HCT116 (cell line): Measurements from ENCODE around the gene ORMDL1. TPM values are rescaled to one million over a fixed set of nuclear protein-coding genes. Genes with fewer than 3 reads are reported as not detected.

Experiments used
- ATAC-seq: fragments of 200-7000 bp; cut with Tn5 transposase; 2 replicates; pipeline ENCODE4 v1.9.1; 2020; ENCODE audit warnings: mild to moderate bottlenecking, moderate library complexity
- BruUV-seq: library from RNA; stranded (reverse); fragments of 400-500 nt; replicated peaks from 2 replicates; lab custom pipeline; 2021; lab: Mats Ljungman, UMichigan
- CTCF ChIA-PET: fragments of 300-600 bp; sonication (Branson Sonifier 250); formaldehyde crosslinking; loops from one replicate; lab custom pipeline; 2021; ENCODE audit warnings: antibody characterized with exemption; lab: Charles Lee
- POLR2A ChIA-PET: fragments of 300-600, 350-600 bp; sonication (Branson Sonifier 250); formaldehyde crosslinking; loops from one replicate; lab custom pipeline; 2021; ENCODE audit warnings: antibody characterized with exemption; lab: Charles Lee
- RAD21 ChIA-PET, 2 experiments: fragments of 300-600 bp; sonication (Branson Sonifier 250); formaldehyde crosslinking; loops; one replicate each; lab custom pipeline; 2023; ENCODE audit warnings: low total read pairs in 2 of 2; ENCODE audit not compliant: uncharacterized antibody in 2 of 2, unreplicated experiment in 2 of 2, low non-redundant PET in 1 of 2; lab: Charles Lee
- DNase-seq: peaks from one replicate; pipeline ENCODE4 v3.0.0-alpha.2; 2010; ENCODE audit warnings: low read depth, low spot score
- H2AFZ ChIP-seq: fragments of 200-600 bp; shearing (Covaris generic), sonication (generic); 2 replicates; pipeline ENCODE4 v1.6.1; 2017; ENCODE audit warnings: low read depth, mixed run types, mixed read lengths, antibody characterized with exemption, low read length; ENCODE audit not compliant: poor library complexity, severe bottlenecking
- H3K27ac ChIP-seq: 2 replicates; pipeline ENCODE4 v1.5.1; 2012; ENCODE audit warnings: low read depth, low read length
- H3K27me3 ChIP-seq: fragments of 200-600 bp; sonication (generic); 2 replicates; pipeline ENCODE4 v1.6.1; 2016; ENCODE audit warnings: mixed run types, low read length, mixed read lengths; ENCODE audit not compliant: insufficient read depth
- H3K36me3 ChIP-seq, 2 experiments: fragments of 200-500 bp in 1 of 2; fragments of 200-600 bp in 1 of 2; sonication (Bioruptor generic) in 1 of 2; sonication (generic) in 1 of 2; 2 replicates each; pipeline versions ENCODE4 v1.5.1 to v1.6.1; 2014 to 2016; ENCODE audit warnings: low read length in 2 of 2, inconsistent platforms in 1 of 2, mixed read lengths in 1 of 2, mixed run types in 1 of 2; ENCODE audit not compliant: insufficient read depth in 2 of 2, control insufficient read depth in 1 of 2
- H3K4me1 ChIP-seq, 2 experiments: fragments of 200-600 bp in 1 of 2; sonication (generic) in 1 of 2; 2 replicates each; pipeline versions ENCODE4 v1.5.1 to v1.6.1; 2012 to 2017; ENCODE audit warnings: low read length in 2 of 2, inconsistent platforms in 1 of 2, mild to moderate bottlenecking in 1 of 2, mixed read lengths in 1 of 2, mixed run types in 1 of 2, moderate library complexity in 1 of 2; ENCODE audit not compliant: insufficient read depth in 2 of 2, control insufficient read depth in 1 of 2
- H3K4me2 ChIP-seq: fragments of 200-600 bp; sonication (generic); 2 replicates; pipeline ENCODE4 v1.6.1; 2017; ENCODE audit warnings: mixed run types, low read length, mixed read lengths
- H3K4me3 ChIP-seq, 2 experiments: fragments of 200-600 bp in 1 of 2; sonication (generic) in 1 of 2; replicated peaks in 1 of 2; 2 replicates each; pipeline ENCODE4 v1.5.1; 2011 to 2016; ENCODE audit warnings: low read length in 2 of 2, control low read depth in 1 of 2, low read depth in 1 of 2, mild to moderate bottlenecking in 1 of 2, mixed read lengths in 1 of 2, mixed run types in 1 of 2
- H3K79me2 ChIP-seq: fragments of 200-600 bp; sonication (generic); 2 replicates; pipeline ENCODE4 v1.6.1; 2017; ENCODE audit warnings: mild to moderate bottlenecking, mixed run types, low read length, moderate library complexity, mixed read lengths; ENCODE audit not compliant: insufficient read depth
- H3K9ac ChIP-seq: fragments of 200-600 bp; sonication (generic); 2 replicates; pipeline ENCODE4 v1.6.1; 2016; ENCODE audit warnings: low read length, mixed read lengths
- H3K9me2 ChIP-seq: fragments of 200-600 bp; sonication (generic), shearing (Covaris generic); 2 replicates; pipeline ENCODE4 v1.6.1; 2017; ENCODE audit warnings: mixed run types, mild to moderate bottlenecking, moderate library complexity; ENCODE audit not compliant: insufficient read depth
- H3K9me3 ChIP-seq, 2 experiments: fragments of 200-500 bp in 1 of 2; fragments of 200-600 bp in 1 of 2; sonication (Bioruptor generic) in 1 of 2; sonication (generic) in 1 of 2; 2 replicates each; pipeline ENCODE4 v1.6.1; 2014 to 2017; ENCODE audit warnings: low read length in 2 of 2, mixed read lengths in 2 of 2, inconsistent platforms in 1 of 2, low read depth in 1 of 2, mild to moderate bottlenecking in 1 of 2, mixed run types in 1 of 2, moderate library complexity in 1 of 2; ENCODE audit not compliant: control insufficient read depth in 1 of 2, insufficient read depth in 1 of 2
- H4K20me1 ChIP-seq: fragments of 200-600 bp; sonication (generic), shearing (Covaris generic); 2 replicates; pipeline ENCODE4 v1.6.1; 2017; ENCODE audit warnings: mixed run types, mild to moderate bottlenecking, moderate library complexity; ENCODE audit not compliant: insufficient read depth
- ATF3 ChIP-seq: IDR thresholded peaks from 2 replicates; pipeline ENCODE4 v1.6.1; 2012
- CBX3 ChIP-seq: IDR thresholded peaks from 2 replicates; pipeline ENCODE4 v1.6.1; 2012; ENCODE audit warnings: low read depth
- ELF1 ChIP-seq: IDR thresholded peaks from 2 replicates; pipeline ENCODE4 v1.6.1; 2012; ENCODE audit warnings: low read depth, borderline replicate concordance
- EZH2phosphoT487 ChIP-seq: fragments of 200-600 bp; IDR thresholded peaks from 2 replicates; pipeline ENCODE4 v1.6.1; 2018; ENCODE audit warnings: antibody characterized with exemption, borderline replicate concordance
- JUND ChIP-seq: IDR thresholded peaks from 2 replicates; pipeline ENCODE4 v1.6.1; 2012
- MAX ChIP-seq: IDR thresholded peaks from 2 replicates; pipeline ENCODE4 v1.6.1; 2012
- POLR2A ChIP-seq: IDR thresholded peaks from 2 replicates; pipeline ENCODE4 v1.7.0; 2011; ENCODE audit warnings: borderline replicate concordance; ENCODE audit not compliant: insufficient read depth, insufficient read length; ENCODE audit errors: extremely low read depth
- SIN3A ChIP-seq: IDR thresholded peaks from 2 replicates; pipeline ENCODE4 v1.6.1; 2012; ENCODE audit warnings: low read depth
- SRF ChIP-seq: IDR thresholded peaks from 2 replicates; pipeline ENCODE4 v1.6.1; 2012; ENCODE audit warnings: low read depth
- ZBTB33 ChIP-seq: IDR thresholded peaks from 2 replicates; pipeline ENCODE4 v1.6.1; 2011; ENCODE audit warnings: mild to moderate bottlenecking, low read length, moderate library complexity; ENCODE audit not compliant: insufficient replicate concordance; ENCODE audit errors: extremely low read depth
- ZFX ChIP-seq: fragments of 450-650 bp; IDR thresholded peaks from 2 replicates; pipeline ENCODE4 v1.6.1; 2017
- ZNF274 ChIP-seq: fragments of 200-500 bp; sonication (Bioruptor generic); IDR thresholded peaks from 2 replicates; pipeline ENCODE4 v1.6.1; 2014; ENCODE audit warnings: mild to moderate bottlenecking, low read depth, low read length, inconsistent platforms
- intact Hi-C: fragments of 100-400 bp; cut with micrococcal nuclease; formaldehyde crosslinking; loops from 2 replicates; pipeline ENCODE4 v1.10.0; 2022
- total RNA-seq: library from RNA; stranded (reverse); gene quantifications from one replicate; pipeline ENCODE4 v1.2.1, GENCODE V29; 2021; ENCODE audit not compliant: unreplicated experiment
- TF ChIP-seq, protein P1 (sequence below), 3 experiments: fragments of 200-600 bp in 1 of 3; sonication (generic) in 1 of 3; IDR thresholded peaks in 2 of 3; conservative IDR thresholded peaks in 1 of 3; 2 replicates each; pipeline ENCODE4 v1.5.1; 2012 to 2017; ENCODE audit warnings: low read depth in 2 of 3, low read length in 2 of 3, antibody characterized with exemption in 1 of 3, borderline replicate concordance in 1 of 3, control low read depth in 1 of 3, mild to moderate bottlenecking in 1 of 3, mixed read lengths in 1 of 3, mixed run types in 1 of 3, moderate library complexity in 1 of 3; ENCODE audit not compliant: insufficient read depth in 1 of 3

The ORMDL1 gene
- total RNA-seq, 1 experiment from 2014 or later, result 32.7 TPM

DNA sequence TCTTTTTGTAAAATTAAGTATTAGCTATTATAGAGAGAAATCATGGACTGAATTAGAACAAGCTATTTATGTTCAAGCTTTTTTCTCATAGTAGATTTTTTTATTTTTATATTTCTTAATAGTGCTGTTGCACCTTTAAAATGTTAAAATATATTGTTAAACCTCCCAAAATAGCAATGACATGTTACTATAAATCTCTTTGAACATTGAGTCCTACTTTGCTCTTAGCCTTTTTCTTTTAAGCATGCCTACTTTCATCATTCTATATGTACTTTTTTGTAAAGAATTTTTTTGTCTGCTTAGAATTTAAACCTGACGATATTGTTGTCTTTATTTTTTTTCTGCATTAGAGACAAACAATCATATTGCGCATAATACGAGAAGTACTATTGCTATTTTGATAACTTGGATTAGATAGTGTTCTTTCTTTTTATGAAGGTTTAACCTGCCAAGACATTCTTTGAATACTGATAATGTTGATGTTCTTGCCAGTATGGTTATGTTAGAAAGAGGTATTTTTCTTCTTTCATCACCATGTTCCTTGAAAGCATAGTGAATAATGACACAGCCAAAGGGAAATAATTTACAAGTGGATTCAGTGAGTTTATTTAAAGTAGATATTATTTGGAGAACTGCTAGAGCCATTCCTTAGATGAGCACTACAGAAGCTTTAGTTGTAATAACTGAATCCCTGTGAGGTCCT is 40.7 kb upstream of the ORMDL1 start:
- ChIA-PET POLR2A (interaction anchor here (1.0 kb wide), 1 partner anchor 8 kb away, joined by 3 read pairs; no protein-coding TSS in a partner anchor), CTCF (no interaction called here), RAD21 (no interaction called here)
- no peak overlapping the region for H2AFZ ChIP-seq
- no peak overlapping the region for H3K4me3 ChIP-seq
- H3K4me1 ChIP-seq, result no peaks in the 10 kb centered on the region
- ATAC-seq, result no peak
- intact Hi-C loops, result no loop called here
- peaks cover 8% of the 10 kb centered on the region for H3K79me2 ChIP-seq
- no peak overlapping the region for H3K4me2 ChIP-seq
- no peaks in the 10 kb centered on the region for H3K9me3 ChIP-seq
- H3K9me2 ChIP-seq, result no peaks in the 10 kb centered on the region
- no peaks in the 10 kb centered on the region for H3K36me3 ChIP-seq
- H4K20me1 ChIP-seq, result no peaks in the 10 kb centered on the region
- DNase-seq, result no peak
- H3K27ac ChIP-seq, result no peak overlapping the region
- no TSS peak for BruUV-seq
- no peaks in the 10 kb centered on the region for H3K27me3 ChIP-seq
- H3K9ac ChIP-seq, result no peak overlapping the region
- TF ChIP-seq, protein P1, sequence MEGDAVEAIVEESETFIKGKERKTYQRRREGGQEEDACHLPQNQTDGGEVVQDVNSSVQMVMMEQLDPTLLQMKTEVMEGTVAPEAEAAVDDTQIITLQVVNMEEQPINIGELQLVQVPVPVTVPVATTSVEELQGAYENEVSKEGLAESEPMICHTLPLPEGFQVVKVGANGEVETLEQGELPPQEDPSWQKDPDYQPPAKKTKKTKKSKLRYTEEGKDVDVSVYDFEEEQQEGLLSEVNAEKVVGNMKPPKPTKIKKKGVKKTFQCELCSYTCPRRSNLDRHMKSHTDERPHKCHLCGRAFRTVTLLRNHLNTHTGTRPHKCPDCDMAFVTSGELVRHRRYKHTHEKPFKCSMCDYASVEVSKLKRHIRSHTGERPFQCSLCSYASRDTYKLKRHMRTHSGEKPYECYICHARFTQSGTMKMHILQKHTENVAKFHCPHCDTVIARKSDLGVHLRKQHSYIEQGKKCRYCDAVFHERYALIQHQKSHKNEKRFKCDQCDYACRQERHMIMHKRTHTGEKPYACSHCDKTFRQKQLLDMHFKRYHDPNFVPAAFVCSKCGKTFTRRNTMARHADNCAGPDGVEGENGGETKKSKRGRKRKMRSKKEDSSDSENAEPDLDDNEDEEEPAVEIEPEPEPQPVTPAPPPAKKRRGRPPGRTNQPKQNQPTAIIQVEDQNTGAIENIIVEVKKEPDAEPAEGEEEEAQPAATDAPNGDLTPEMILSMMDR (IDR thresholded peaks at IDR 0.05 in 2 of 3, conservative IDR thresholded peaks at IDR 0.05 in 1 of 3; ENCODE audit: borderline replicate concordance in 1 of 3, insufficient read depth in 1 of 3, low read depth in 2 of 3, low read length in 2 of 3), result no peak
- no peak for TF ChIP-seq EZH2phosphoT487
- TF ChIP-seq ELF1, result no peak
- TF ChIP-seq JUND, result no peak
- no peak for TF ChIP-seq ATF3
- TF ChIP-seq ZNF274, result no peak
- no peak for TF ChIP-seq ZFX
- no peak for TF ChIP-seq CBX3
- TF ChIP-seq SRF, result no peak
- TF ChIP-seq POLR2A, result no peak
- TF ChIP-seq ZBTB33, result no peak
- no peak for TF ChIP-seq SIN3A
- TF ChIP-seq MAX, result no peak
